Endodermal cell (in vitro differentiated cells): ENCODE measurements around the gene SINHCAF. TPM values are rescaled to one million over a fixed set of nuclear protein-coding genes. Genes with fewer than 3 reads are reported as not detected.

Source experiments
- DNase-seq: peaks from one replicate; pipeline ENCODE4 v3.0.0-alpha.2; 2017
- H3K27ac ChIP-seq: 2 replicates; pipeline ENCODE4 v1.5.1; 2013; ENCODE audit warnings: mild to moderate bottlenecking, low read depth, low read length, moderate library complexity
- H3K27me3 ChIP-seq: 2 replicates; pipeline ENCODE4 v1.6.1; 2013; ENCODE audit warnings: mild to moderate bottlenecking, low read length, moderate library complexity; ENCODE audit not compliant: insufficient read depth, control insufficient read depth, poor library complexity, severe bottlenecking
- H3K36me3 ChIP-seq: 2 replicates; pipeline ENCODE4 v1.7.0; 2013; ENCODE audit warnings: mild to moderate bottlenecking, low read length, moderate library complexity; ENCODE audit not compliant: control insufficient read depth, insufficient read depth
- H3K4me1 ChIP-seq: one replicate; pipeline ENCODE4 v1.7.0; 2013; ENCODE audit warnings: low read length; ENCODE audit not compliant: control insufficient read depth, insufficient read depth
- H3K4me3 ChIP-seq: 2 replicates; pipeline ENCODE4 v1.5.1; 2013; ENCODE audit warnings: mild to moderate bottlenecking, low read length, moderate library complexity
- H3K9ac ChIP-seq: 2 replicates; pipeline ENCODE4 v1.6.1; 2013; ENCODE audit warnings: mild to moderate bottlenecking, low read length, moderate library complexity; ENCODE audit not compliant: poor library complexity, severe bottlenecking; ENCODE audit errors: extremely low read depth
- H3K9me3 ChIP-seq: 2 replicates; pipeline ENCODE4 v1.6.1; 2013; ENCODE audit warnings: mild to moderate bottlenecking, low read length, moderate library complexity; ENCODE audit not compliant: control insufficient read depth
- H3K27ac Mint-ChIP-seq: 2 replicates; pipeline ENCODE4 v1.8.0; 2020; ENCODE audit warnings: mixed read lengths
- H3K27me3 Mint-ChIP-seq: 2 replicates; pipeline ENCODE4 v1.8.0; 2021; ENCODE audit warnings: mild to moderate bottlenecking, mixed read lengths; ENCODE audit not compliant: insufficient read depth
- H3K36me3 Mint-ChIP-seq: 2 replicates; pipeline ENCODE4 v1.8.0; 2020; ENCODE audit warnings: low read depth, mixed read lengths
- H3K4me1 Mint-ChIP-seq: 2 replicates; pipeline ENCODE4 v1.8.0; 2020; ENCODE audit warnings: mixed read lengths
- H3K4me3 Mint-ChIP-seq: 2 replicates; pipeline ENCODE4 v1.8.0; 2020; ENCODE audit warnings: mild to moderate bottlenecking, moderate library complexity, mixed read lengths
- H3K9me3 Mint-ChIP-seq: 2 replicates; pipeline ENCODE4 v1.8.0; 2020; ENCODE audit warnings: mild to moderate bottlenecking, mixed read lengths
- WGBS, 2 experiments: methylation state at CpG; one replicate each; pipeline versions ENCODE4 v1.1.5 to v1.1.7; 2013; ENCODE audit warnings: missing lambda C conversion rate in 2 of 2, mixed read lengths in 1 of 2; ENCODE audit not compliant: insufficient coverage in 1 of 2, insufficient read length in 1 of 2; 5-methylcytosine and 5-hydroxymethylcytosine counted together
- total RNA-seq, 2 donors: library from RNA; stranded (reverse); fragmentation: NEBNext Ultra II Directional in 1 of 2; extraction: Animal tissue kit (Norgen Biotek cat#: 25700) in 1 of 2; gene quantifications; 2 replicates in 1 of 2; 3 replicates in 1 of 2; pipeline ENCODE4 v1.2.1, GENCODE V29; 2021
- TF ChIP-seq, protein P1 (sequence below): fragments of 200-600 bp; sonication (generic); conservative IDR thresholded peaks from 2 replicates; pipeline ENCODE4 v1.5.0; 2021; ENCODE audit warnings: antibody characterized with exemption, mild to moderate bottlenecking

The SINHCAF gene
- total RNA-seq, 2 donors from 2014 or later: 323 to 779 TPM

DNA sequence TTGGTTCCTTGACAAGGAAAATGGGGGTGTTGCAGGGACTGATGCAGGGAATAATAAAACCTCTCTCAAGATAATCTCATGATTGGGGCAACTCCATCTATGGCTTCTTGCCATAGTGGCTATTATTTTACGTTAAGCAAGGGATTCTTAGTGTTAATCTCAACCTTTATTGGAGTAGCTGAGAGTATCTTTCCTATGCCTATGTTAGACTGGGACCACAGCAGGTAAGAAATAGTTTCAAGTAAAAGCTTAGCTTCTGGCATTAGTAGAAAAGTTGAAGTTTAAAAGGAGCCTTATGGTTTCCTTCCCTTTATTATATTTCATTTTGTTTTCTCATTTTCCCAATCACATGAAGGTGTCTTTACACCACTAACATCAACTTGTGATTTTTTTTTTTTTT lies 16.7 kb downstream of the SINHCAF start:
- no peak for DNase-seq
- no peaks in the 10 kb centered on the region for H3K27me3 Mint-ChIP-seq
- H3K4me1 Mint-ChIP-seq: peaks cover 64% of the 10 kb centered on the region
- no peaks in the 10 kb centered on the region for H3K9me3 Mint-ChIP-seq
- TF ChIP-seq, protein P1, sequence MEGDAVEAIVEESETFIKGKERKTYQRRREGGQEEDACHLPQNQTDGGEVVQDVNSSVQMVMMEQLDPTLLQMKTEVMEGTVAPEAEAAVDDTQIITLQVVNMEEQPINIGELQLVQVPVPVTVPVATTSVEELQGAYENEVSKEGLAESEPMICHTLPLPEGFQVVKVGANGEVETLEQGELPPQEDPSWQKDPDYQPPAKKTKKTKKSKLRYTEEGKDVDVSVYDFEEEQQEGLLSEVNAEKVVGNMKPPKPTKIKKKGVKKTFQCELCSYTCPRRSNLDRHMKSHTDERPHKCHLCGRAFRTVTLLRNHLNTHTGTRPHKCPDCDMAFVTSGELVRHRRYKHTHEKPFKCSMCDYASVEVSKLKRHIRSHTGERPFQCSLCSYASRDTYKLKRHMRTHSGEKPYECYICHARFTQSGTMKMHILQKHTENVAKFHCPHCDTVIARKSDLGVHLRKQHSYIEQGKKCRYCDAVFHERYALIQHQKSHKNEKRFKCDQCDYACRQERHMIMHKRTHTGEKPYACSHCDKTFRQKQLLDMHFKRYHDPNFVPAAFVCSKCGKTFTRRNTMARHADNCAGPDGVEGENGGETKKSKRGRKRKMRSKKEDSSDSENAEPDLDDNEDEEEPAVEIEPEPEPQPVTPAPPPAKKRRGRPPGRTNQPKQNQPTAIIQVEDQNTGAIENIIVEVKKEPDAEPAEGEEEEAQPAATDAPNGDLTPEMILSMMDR: no peak
- peaks cover 23% of the 10 kb centered on the region for H3K9me3 ChIP-seq
- no peak overlapping the region for H3K9ac ChIP-seq
- no peak overlapping the region for H3K4me3 ChIP-seq
- H3K36me3 ChIP-seq: peaks cover 72% of the 10 kb centered on the region
- H3K36me3 Mint-ChIP-seq: peaks cover 73% of the 10 kb centered on the region
- WGBS, 2 experiments: 90 to 100% methylated on average over 1 of the region's 1 CpG
- peaks cover 14% of the 10 kb centered on the region for H3K4me1 ChIP-seq
- H3K4me3 Mint-ChIP-seq: no peak overlapping the region
- no peaks in the 10 kb centered on the region for H3K27me3 ChIP-seq
- no peak overlapping the region for H3K27ac ChIP-seq
- no peak overlapping the region for H3K27ac Mint-ChIP-seq

DNA sequence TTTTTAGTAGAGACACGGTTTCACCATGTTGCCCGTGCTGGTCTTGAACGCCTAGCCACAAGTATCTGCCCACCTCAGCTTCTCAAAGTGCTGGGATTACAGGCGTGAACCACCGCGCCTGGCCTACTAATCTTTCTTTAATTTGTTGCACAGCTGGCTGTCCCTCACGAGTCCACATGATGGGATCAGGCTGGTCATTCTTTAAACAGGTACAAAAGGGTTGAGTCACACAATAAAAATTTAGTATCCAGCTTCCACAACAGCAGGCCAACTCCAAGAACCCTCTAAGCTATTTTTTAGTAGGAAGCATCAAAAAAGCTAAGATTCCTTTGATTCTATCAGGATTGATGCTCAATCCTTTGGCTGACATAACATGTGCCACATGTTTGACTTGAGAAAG lies 17.8 kb downstream of the SINHCAF start:
- H3K4me3 Mint-ChIP-seq: no peak overlapping the region
- peaks cover 70% of the 10 kb centered on the region for H3K4me1 Mint-ChIP-seq
- WGBS, 2 experiments: 89 to 90% methylated on average over 7 of the region's 7 CpGs
- H3K9ac ChIP-seq: no peak overlapping the region
- H3K27ac ChIP-seq: no peak overlapping the region
- H3K9me3 Mint-ChIP-seq: no peaks in the 10 kb centered on the region
- peak overlapping the region; percentile 57 for H3K27ac Mint-ChIP-seq
- H3K36me3 Mint-ChIP-seq: peaks cover 77% of the 10 kb centered on the region
- H3K9me3 ChIP-seq: peaks cover 23% of the 10 kb centered on the region
- TF ChIP-seq, protein P1: no peak
- H3K27me3 Mint-ChIP-seq: no peaks in the 10 kb centered on the region
- DNase-seq: no peak
- H3K36me3 ChIP-seq: peaks cover 79% of the 10 kb centered on the region
- H3K4me3 ChIP-seq: no peak overlapping the region
- H3K27me3 ChIP-seq: no peaks in the 10 kb centered on the region
- H3K4me1 ChIP-seq: peaks cover 18% of the 10 kb centered on the region

DNA sequence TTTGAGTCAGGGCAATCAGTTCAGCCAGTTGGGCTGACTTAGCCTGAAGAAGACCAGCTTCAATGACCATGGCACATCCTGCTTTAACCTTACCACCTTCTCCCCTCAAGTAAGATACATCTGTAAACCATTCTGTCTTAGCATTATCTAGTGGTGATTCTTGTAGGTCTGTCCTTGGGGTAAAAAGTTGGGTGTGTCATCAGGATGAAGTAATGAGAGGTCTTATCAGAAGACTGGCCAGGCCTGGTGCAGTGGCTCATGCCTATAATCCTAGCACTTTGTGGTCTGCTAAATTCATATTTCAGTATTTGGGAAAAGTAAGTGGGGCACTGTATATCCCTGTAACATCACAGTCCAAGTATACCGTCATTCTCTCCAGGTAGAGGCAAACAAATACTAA lies 19.1 kb downstream of the SINHCAF start:
- H3K4me1 ChIP-seq: peaks cover 23% of the 10 kb centered on the region
- H3K4me1 Mint-ChIP-seq: peaks cover 83% of the 10 kb centered on the region
- H3K36me3 ChIP-seq: peaks cover 83% of the 10 kb centered on the region
- 85% methylated on average over 1 of the region's 1 CpG; no CpG with 5 or more reads in 1 of the 2 experiments for WGBS, 2 experiments
- TF ChIP-seq, protein P1: no peak
- H3K9me3 ChIP-seq: peaks cover 20% of the 10 kb centered on the region
- H3K4me3 ChIP-seq: no peak overlapping the region
- H3K27me3 Mint-ChIP-seq: no peaks in the 10 kb centered on the region
- H3K27ac Mint-ChIP-seq: peak overlapping the region; percentile 3
- no peak overlapping the region for H3K9ac ChIP-seq
- no peak for DNase-seq
- no peak overlapping the region for H3K4me3 Mint-ChIP-seq
- H3K36me3 Mint-ChIP-seq: peaks cover 76% of the 10 kb centered on the region
- H3K27me3 ChIP-seq: no peaks in the 10 kb centered on the region
- no peak overlapping the region for H3K27ac ChIP-seq
- no peaks in the 10 kb centered on the region for H3K9me3 Mint-ChIP-seq
